NCI-H2107 treated with DMSO at 0.1 percent for 48 hours (cell line): ENCODE measurements around the gene FRA10AC1.

ENCODE experiments used
- DNase-seq: peaks from one replicate; lab custom pipeline; 2025; ENCODE audit not compliant: unreplicated experiment; lab: John Stamatoyannopoulos, UW

Gene FRA10AC1

GRCh38 chr10:93702210-93703001, at the start of gene FRA10AC1:
TSS of gene FRA10AC1 (minus strand) at chr10:93702592. CDS start at chr10:93700106, 2,486 bp downstream.
- DNase-seq: peak; percentile 46

DNA sequence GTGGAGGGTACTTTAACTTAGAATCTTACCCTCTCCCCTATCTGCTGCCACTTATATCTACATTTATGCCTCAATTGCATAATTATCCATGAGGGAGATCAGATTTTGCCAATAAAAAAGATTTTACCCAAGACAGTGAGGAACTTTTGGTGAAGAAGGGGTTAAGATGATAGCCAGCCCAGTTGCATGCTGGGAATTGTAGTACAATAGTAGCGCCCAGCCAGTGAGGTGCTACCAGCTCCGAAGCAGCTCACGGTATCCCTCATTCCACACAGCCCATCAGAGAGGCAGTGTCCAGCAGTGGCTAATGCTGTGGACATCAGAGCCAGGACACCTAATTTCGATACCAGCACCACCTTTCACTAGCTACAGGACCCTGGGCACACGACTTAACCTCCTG, 49.4 kb upstream of the FRA10AC1 start:
- no peak for DNase-seq

DNA sequence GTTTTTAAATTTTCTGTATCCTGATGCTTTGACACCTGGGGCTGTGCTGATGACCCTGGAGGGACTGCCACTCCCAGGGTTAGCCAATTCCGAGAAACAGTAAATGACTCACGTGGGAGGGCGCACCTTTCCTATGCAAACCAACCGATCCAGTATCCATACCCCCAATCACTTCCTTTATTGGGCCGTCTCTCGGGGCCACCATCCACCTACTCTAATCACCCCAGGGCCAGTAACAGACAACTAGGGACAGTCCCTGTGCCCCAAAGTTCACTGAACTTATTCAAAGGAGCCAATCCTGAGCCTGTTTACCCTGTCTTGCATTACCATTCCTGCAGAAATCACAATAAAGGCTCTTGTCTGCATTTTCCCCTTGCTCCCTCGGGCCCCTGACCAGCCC, 48.7 kb upstream of the FRA10AC1 start:
- DNase-seq: no peak

DNA sequence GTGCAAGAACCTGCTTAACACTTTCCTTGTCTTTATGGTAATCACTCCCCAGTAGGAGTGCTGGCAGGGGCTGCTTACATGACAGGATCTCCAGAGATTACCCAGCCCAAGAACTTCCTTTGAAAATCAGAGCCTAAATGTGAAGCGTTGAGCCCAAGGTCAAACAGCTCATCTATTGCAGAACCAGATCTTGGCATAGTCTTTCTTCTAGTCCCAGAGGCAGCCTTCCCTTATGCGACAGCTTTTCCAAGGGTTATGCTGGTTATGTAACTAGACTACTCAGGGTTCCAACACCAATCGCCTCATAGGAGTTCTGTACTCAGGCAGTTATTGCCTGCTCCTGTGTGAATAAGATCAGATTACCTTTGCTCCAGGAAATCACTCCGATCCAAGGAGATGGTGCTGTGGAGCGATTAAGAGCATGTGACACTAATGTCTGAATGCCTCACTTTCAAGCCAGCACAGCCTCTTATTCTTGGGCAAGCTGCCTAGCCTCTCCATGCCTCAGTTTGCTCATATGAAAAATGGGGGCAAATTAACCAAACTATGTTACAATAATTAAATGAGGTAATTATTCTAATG, 46.9 kb upstream of the FRA10AC1 start:
- DNase-seq: peak; percentile 27

GRCh38 chr10:93746844-93747284, 44.5 kb upstream of the FRA10AC1 start:
- DNase-seq: peak; percentile 4

- no peak for DNase-seq
Measured at GRCh38 chr10:93745408-93746065, 43.1 kb upstream of the FRA10AC1 start.

GRCh38 chr10:93742633-93743349, 40.4 kb upstream of the FRA10AC1 start:
- no peak for DNase-seq

DNA sequence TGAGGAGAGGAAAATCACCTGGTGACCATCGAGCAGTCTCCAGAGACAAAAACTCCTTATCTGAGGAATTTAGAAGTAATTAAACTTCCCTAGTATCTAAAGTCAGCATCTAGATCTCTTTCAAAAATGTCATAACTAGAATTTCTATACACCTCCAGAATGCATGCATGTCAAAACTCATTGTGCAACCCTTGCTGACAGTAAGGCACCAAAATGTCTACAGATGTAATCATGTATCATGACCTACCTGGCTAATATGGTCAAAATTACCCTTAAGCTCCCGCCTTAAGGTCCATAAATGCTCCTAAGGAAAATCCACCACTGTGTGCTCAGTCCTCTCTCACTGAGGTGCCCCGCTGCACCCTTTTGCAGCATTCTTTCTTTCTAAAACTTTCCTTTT, 39.0 kb upstream of the FRA10AC1 start:
- DNase-seq: no peak

DNA sequence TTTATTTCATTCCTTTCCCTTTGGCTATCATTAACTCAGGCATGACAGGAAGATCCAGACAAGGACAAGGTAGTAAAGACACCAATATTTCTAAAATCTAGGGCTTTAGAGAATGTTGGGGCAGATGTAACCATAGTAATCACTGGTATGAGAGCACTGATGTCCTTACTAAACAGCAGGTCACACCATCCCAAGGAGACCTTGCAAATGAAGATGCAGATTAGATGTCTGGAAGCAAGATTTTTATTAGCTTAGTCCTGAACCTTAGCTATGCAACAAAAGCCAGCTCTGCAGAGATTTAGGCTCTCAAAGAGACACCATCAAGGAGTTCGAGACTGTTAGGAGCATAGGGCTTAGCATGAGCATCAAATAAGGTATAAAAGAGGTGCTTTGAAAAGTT, 23.6 kb upstream of the FRA10AC1 start:
- DNase-seq: no peak

- DNase-seq: no peak
Measured at GRCh38 chr10:93723153-93723552, 20.8 kb upstream of the FRA10AC1 start.

- no peak for DNase-seq
Measured at GRCh38 chr10:93722550-93722949, 20.2 kb upstream of the FRA10AC1 start.

GRCh38 chr10:93719901-93720300, 17.5 kb upstream of the FRA10AC1 start:
- DNase-seq: no peak

GRCh38 chr10:93718937-93719725, 16.7 kb upstream of the FRA10AC1 start:
- no peak for DNase-seq

DNA sequence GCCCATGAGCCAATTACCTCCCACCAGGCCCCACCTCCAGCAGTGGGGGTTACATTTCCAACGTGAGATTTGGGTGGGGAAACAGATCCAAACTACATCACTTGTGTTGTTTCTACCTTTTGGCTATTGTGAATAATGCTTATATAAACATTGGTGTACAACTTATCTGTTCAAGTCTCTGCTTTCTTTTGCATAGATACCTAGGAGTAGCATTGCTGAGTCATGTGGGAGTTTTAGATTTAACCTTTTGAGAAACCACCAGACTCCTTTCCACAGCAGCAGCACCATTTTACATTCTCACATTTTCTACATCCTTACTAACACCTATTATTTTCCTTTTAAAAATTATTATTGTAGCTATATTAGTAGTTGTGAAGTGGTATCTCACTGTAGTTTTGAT, 14.4 kb upstream of the FRA10AC1 start:
- DNase-seq: no peak

GRCh38 chr10:93715345-93715744, 13.0 kb upstream of the FRA10AC1 start:
- DNase-seq: no peak

GRCh38 chr10:93712593-93712992, 10.2 kb upstream of the FRA10AC1 start:
- DNase-seq: no peak

GRCh38 chr10:93711891-93712290, 9.5 kb upstream of the FRA10AC1 start:
- no peak for DNase-seq

DNA sequence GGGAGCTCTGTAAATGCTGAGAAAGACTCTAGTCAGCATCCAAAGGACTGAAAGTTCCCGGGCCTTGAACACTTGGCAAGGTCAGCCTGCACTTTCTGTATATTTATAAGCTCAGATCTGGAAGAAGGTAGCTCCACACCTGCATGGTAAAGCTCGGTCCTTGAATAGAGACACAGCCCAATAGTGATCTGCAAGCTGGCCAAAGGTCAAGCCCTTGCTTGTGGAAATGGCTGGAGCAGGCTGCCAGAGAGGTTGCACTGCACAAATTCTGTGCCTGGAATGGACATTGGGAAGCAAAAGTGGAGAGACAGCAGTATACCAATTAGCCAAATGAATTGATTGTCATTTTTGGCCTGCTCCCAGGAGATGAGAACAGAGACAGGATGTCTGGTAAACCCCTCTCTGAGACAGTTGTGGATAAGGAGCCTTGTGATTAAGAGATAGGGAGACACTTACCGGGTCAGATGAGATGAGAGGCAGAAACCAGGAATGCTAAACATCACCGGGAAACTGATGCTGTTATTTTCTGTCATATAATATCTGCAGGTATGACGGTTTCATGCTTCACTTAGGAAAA, 8.0 kb upstream of the FRA10AC1 start:
- DNase-seq: no peak

DNA sequence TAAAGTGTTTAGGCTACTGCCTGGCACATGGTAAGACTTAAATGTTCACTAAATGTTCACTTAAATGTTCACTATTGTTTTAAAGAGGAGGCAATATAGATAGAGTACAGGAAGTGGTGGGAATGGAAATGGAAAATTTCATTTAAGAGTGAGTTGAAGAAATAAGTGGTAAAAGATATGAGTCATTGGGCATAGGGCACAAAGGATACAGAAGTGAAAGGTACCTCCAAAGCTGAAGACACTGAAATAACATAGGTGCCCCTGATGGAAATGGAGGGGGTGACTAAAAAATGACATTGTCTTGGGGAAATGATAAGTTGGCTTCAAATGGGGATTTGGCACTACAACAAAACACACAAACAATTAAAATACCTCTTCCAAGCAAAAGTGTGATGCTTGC, 5.2 kb upstream of the FRA10AC1 start:
- DNase-seq: no peak

- DNase-seq: no peak
Measured at GRCh38 chr10:93704451-93704850, 2.1 kb upstream of the FRA10AC1 start.
